T47D (cell line): Measurements from ENCODE around the gene CDH12.
"Not testable (repeated sequence)": the region's sequence is repeated elsewhere in the genome, so short reads cannot be mapped to it uniquely, and the experiment has no call there.

Source experiments
- DNase-seq, 2 experiments: peaks; one replicate each; pipeline versions ENCODE4 v3.0.0 to v3.0.0-alpha.2; 2011 to 2012; ENCODE audit warnings: low read depth in 1 of 2, low spot score in 1 of 2
- JUND ChIP-seq: IDR thresholded peaks from 2 replicates; pipeline ENCODE4 v1.6.1; 2012; ENCODE audit warnings: low read depth
- in situ Hi-C: cut with HindIII; loops from 2 replicates; pipeline ENCODE4 v1.10.0; 2016; ENCODE audit warnings: low sequenced_read_pairs, low pct_unique_long_range_greater_than_20kb

Gene CDH12

GRCh38 chr5:22431840-22432239 is 421.3 kb downstream of the CDH12 start:
- no peak for TF ChIP-seq JUND
- DNase-seq, result no peak
- in situ Hi-C loops, result no loop called here

DNA sequence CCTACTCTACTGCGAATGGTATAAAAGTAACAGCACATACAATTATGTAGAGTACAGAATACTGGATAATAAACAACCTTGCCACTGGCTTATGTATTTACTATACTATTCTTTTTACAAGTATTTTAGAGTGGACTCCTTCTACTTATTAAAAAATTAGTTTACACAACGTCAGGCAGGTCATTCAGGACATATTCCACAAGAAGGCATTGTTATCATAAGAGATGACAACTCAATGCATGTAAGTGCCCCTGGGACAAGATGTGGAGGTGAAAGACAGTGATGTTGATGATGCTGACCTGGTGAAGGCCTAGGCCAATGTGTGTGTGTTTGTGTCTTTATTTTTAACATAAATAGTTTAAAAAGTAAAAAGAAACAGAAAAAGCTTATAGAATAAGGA is 421.7 kb downstream of the CDH12 start:
- no peak for DNase-seq
- in situ Hi-C loops, result no loop called here
- TF ChIP-seq JUND, result no peak

DNA sequence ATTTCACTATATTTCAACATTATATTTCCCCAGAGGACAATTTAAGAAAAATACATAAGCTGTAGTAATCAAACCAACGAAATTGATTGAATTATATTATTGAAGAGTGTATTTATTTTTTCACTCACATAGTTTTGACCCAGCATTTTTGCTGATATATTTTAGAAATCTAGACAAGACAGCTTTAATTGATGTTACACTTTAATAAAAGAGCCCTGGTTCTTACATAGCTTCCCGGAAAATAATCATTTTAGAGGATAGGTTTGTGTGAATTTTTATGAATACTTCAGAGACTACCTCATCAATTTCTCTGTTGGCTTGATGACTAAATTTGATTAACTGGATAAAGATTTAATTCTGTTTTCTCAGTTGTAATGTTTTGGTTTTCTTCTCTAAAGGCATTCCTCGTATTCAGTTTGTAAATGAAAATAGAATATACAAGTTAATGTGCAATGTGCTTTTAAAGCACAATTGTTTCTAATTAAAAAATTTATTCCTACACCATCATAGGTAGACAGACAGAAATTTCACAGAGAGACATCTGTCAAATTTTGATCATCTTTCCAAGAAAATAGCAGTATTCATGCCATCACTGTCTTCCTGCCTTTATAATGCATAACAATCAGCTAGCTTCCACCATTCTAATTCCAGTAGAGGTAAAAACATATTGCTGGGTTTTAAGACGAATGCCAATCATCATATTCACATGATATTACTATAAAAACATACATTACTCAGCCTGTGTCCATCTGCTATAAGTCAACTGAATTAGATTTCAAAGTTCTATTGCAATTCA is 441.4 kb downstream of the CDH12 start:
- no peak for DNase-seq
- in situ Hi-C loops, result no loop called here
- TF ChIP-seq JUND, result no peak

GRCh38 chr5:22391956-22392355 is 461.2 kb downstream of the CDH12 start:
- no peak for TF ChIP-seq JUND
- in situ Hi-C loops, result no loop called here
- DNase-seq, result no peak

GRCh38 chr5:22390888-22391287 is 462.3 kb downstream of the CDH12 start:
- in situ Hi-C loops, result no loop called here
- no peak for TF ChIP-seq JUND
- DNase-seq, result no peak

GRCh38 chr5:22372826-22373660 is 480.1 kb downstream of the CDH12 start:
- in situ Hi-C loops, result no loop called here
- DNase-seq, result no peak
- TF ChIP-seq JUND, result no peak

DNA sequence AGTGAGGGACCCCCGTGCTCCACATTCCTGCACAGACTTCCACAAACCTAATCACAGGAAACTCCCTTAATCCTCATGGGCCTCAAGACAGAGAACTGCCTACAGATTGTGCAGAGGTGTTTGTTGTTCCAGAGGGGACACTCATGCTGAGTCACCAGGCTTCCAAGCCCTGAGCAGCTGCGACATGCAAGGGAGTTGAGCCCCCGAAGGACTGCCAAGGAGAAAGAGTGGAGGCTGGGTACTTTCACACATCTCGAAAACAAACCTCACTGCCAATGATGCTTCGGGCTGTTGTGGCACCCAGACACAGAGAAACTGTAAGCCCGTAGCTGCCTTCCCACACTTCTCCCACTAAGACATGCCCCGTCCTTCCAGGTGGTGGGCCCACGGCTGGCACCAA is 480.8 kb downstream of the CDH12 start:
- in situ Hi-C loops, result no loop called here
- no peak for TF ChIP-seq JUND
- no peak for DNase-seq

DNA sequence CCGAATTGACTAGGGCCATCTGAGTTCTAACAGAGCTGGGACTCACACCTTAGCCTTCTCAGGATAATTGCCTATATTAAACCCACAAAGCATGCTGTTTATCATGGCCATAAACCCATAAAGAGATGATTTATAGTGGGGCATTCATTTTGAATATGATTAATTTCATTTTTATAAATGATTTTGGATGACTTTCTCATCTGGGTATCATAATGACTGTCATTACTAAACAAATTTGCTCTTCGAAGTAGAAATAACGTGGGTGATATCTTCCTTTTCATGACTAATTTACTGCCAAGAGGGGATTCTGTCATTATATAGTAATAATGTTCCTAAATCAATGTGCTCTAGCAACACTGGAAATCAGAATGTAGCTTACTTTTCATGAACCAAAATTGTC is 498.2 kb downstream of the CDH12 start:
- DNase-seq, result no peak
- TF ChIP-seq JUND, result no peak
- in situ Hi-C loops, result no loop called here

GRCh38 chr5:22352493-22352892 is 500.7 kb downstream of the CDH12 start:
- TF ChIP-seq JUND, result no peak
- in situ Hi-C loops, result no loop called here
- no peak for DNase-seq

GRCh38 chr5:22351178-22351577 is 502.0 kb downstream of the CDH12 start:
- in situ Hi-C loops, result no loop called here
- no peak for TF ChIP-seq JUND
- no peak for DNase-seq

GRCh38 chr5:22348027-22348426 is 505.1 kb downstream of the CDH12 start:
- TF ChIP-seq JUND, result no peak
- no peak for DNase-seq
- in situ Hi-C loops, result no loop called here

DNA sequence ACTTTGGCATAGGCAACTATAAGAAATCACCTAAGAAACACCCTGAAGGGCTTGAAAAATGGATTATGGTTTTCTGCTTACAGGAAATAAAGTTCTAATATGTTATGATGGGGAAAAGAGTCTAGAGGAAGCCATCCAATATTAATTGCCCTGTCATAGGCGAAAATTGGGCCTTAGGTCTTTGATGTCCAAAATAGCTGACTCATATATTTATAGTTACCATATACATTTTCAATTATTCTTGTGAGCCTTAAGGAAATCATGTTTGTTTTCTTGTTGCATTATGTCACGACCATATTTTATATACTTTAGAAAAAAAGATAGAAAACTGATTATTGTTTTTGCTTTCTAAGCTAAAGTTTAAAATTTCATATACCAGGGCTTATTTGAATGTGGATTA is 509.1 kb downstream of the CDH12 start:
- in situ Hi-C loops, result no loop called here
- DNase-seq, result no peak
- no peak for TF ChIP-seq JUND

DNA sequence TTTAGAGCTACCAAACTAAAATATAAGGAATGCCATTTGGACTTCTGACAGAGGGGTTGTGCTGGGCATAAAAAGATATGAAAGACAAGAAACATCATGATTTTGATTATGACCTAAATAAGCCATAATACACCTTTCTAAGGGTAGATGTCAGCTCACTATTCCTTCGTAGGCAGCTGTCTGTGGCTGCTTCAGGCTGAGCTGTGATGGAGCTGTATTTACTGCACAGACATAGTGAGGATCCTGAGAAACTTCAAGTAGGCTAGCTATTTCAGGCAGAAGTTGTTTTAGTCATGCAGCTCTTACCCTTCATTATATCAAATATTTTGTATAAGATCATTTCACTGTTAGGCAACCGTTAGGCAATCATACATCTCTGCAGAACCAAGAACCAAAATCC is 511.7 kb downstream of the CDH12 start:
- no peak for TF ChIP-seq JUND
- no peak for DNase-seq
- in situ Hi-C loops, result no loop called here

- in situ Hi-C loops, result not testable (repeated sequence)
Measured at GRCh38 chr5:22332949-22333348, 520.2 kb downstream of the CDH12 start.

More at GRCh38 chr5:22332949-22333348, 520.2 kb downstream of the CDH12 start:
- not testable (repeated sequence) for DNase-seq
